ENCODE results near the gene SLC51B. TPM values are rescaled to one million over a fixed set of nuclear protein-coding genes. Genes with fewer than 3 reads are reported as not detected.

SLC51B gene
- total RNA-seq, 1 experiment from 2014 or later, result not detected

GRCh38 chr15:65094294-65094995 lies 49.3 kb downstream of the SLC51B start:
- Histone ChIP-seq H4K20me1 (ENCODE audit: insufficient read depth) (no peaks in the 10 kb centered on the region), H3K4me1 (ENCODE audit: control insufficient read depth in 1 of 2, insufficient read depth in 2 of 2, low read length in 2 of 2) (no peaks in the 10 kb centered on the region), H3K9ac (ENCODE audit: low read length) (no peak overlapping the region), H3K79me2 (ENCODE audit: insufficient read depth, low read length) (no peaks in the 10 kb centered on the region), H3K9me3 (ENCODE audit: control insufficient read depth in 1 of 2, insufficient read depth in 1 of 2, low read depth in 1 of 2, low read length in 2 of 2) (no peaks in the 10 kb centered on the region), H3K36me3 (ENCODE audit: control insufficient read depth in 1 of 2, insufficient read depth in 2 of 2, low read length in 2 of 2) (peaks cover 6% of the 10 kb centered on the region in 2 experiments; a peak in 3 of 4 replicates), H3K27ac (ENCODE audit: low read depth, low read length) (no peak overlapping the region), H3K9me2 (ENCODE audit: insufficient read depth) (no peaks in the 10 kb centered on the region), H2AFZ (ENCODE audit: low read depth, low read length, poor library complexity, severe bottlenecking) (no peak overlapping the region), H3K4me3 (replicated peaks in 1 of 2; ENCODE audit: low read depth in 1 of 2, low read length in 2 of 2) (no peak overlapping the region), H3K27me3 (ENCODE audit: insufficient read depth, low read length) (no peaks in the 10 kb centered on the region), H3K4me2 (ENCODE audit: low read length) (no peak overlapping the region)
- ChIA-PET POLR2A (no interaction called here), RAD21 (ENCODE audit: low non-redundant PET in 1 of 2, low total read pairs in 2 of 2, uncharacterized antibody in 2 of 2, unreplicated experiment in 2 of 2) (no interaction called here), CTCF (interaction anchor here (1.1 kb wide), 1 partner anchor 8 kb away, joined by 3 read pairs; no protein-coding TSS in a partner anchor)
- DNase-seq (ENCODE audit: low read depth, low spot score), result no peak
- intact Hi-C loops (cut with micrococcal nuclease), result no loop called here
- BruUV-seq (replicated peaks), result no TSS peak
- TF ChIP-seq, protein P1, sequence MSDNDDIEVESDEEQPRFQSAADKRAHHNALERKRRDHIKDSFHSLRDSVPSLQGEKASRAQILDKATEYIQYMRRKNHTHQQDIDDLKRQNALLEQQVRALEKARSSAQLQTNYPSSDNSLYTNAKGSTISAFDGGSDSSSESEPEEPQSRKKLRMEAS (IDR thresholded peaks at IDR 0.05), result no peak
- no peak for TF ChIP-seq POLR2AphosphoS5 (IDR thresholded peaks at IDR 0.05; ENCODE audit: low read depth, low read length)
- TF ChIP-seq TCF7L2 (IDR thresholded peaks at IDR 0.05; ENCODE audit: borderline replicate concordance, extremely low read depth, insufficient read depth, insufficient read length), result no peak
- no peak for TF ChIP-seq FOSL1 (IDR thresholded peaks at IDR 0.05; ENCODE audit: low read depth)
- TF ChIP-seq RAD21 (IDR thresholded peaks at IDR 0.05; ENCODE audit: low read depth), result no peak
- TF ChIP-seq SRF (IDR thresholded peaks at IDR 0.05; ENCODE audit: low read depth), result no peak
- TF ChIP-seq ELF1 (IDR thresholded peaks at IDR 0.05; ENCODE audit: borderline replicate concordance, low read depth), result no peak
- TF ChIP-seq, protein P2, sequence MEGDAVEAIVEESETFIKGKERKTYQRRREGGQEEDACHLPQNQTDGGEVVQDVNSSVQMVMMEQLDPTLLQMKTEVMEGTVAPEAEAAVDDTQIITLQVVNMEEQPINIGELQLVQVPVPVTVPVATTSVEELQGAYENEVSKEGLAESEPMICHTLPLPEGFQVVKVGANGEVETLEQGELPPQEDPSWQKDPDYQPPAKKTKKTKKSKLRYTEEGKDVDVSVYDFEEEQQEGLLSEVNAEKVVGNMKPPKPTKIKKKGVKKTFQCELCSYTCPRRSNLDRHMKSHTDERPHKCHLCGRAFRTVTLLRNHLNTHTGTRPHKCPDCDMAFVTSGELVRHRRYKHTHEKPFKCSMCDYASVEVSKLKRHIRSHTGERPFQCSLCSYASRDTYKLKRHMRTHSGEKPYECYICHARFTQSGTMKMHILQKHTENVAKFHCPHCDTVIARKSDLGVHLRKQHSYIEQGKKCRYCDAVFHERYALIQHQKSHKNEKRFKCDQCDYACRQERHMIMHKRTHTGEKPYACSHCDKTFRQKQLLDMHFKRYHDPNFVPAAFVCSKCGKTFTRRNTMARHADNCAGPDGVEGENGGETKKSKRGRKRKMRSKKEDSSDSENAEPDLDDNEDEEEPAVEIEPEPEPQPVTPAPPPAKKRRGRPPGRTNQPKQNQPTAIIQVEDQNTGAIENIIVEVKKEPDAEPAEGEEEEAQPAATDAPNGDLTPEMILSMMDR (IDR thresholded peaks at IDR 0.05 in 2 of 3, conservative IDR thresholded peaks at IDR 0.05 in 1 of 3; ENCODE audit: borderline replicate concordance in 1 of 3, insufficient read depth in 1 of 3, low read depth in 2 of 3, low read length in 2 of 3), result no peak
- no peak for TF ChIP-seq ZNF274 (IDR thresholded peaks at IDR 0.05; ENCODE audit: low read depth, low read length)
- no peak for TF ChIP-seq SP1 (IDR thresholded peaks at IDR 0.05; ENCODE audit: low read depth)
- no peak for TF ChIP-seq JUND (IDR thresholded peaks at IDR 0.05)
- no peak for TF ChIP-seq CBX3 (IDR thresholded peaks at IDR 0.05; ENCODE audit: low read depth)
- TF ChIP-seq ZBTB33 (IDR thresholded peaks at IDR 0.05; ENCODE audit: extremely low read depth, insufficient replicate concordance, low read length), result no peak
- no peak for TF ChIP-seq CEBPB (IDR thresholded peaks at IDR 0.05; ENCODE audit: low read depth)
- TF ChIP-seq ZFX (IDR thresholded peaks at IDR 0.05), result no peak
- no peak for TF ChIP-seq SIN3A (IDR thresholded peaks at IDR 0.05; ENCODE audit: low read depth)
- no peak for ATAC-seq

Measured in HCT116 (cell line).